Measurements from ENCODE around the gene PPTC7. TPM values are rescaled to one million over a fixed set of nuclear protein-coding genes. Genes with fewer than 3 reads are reported as not detected.

The PPTC7 gene
- total and polyA plus RNA-seq, 10 of the 15 experiments (the other 5 are each of a cell fraction or from before 2014, with no cell fraction given): 4.0 to 69.6 (median 12.3) TPM

DNA sequence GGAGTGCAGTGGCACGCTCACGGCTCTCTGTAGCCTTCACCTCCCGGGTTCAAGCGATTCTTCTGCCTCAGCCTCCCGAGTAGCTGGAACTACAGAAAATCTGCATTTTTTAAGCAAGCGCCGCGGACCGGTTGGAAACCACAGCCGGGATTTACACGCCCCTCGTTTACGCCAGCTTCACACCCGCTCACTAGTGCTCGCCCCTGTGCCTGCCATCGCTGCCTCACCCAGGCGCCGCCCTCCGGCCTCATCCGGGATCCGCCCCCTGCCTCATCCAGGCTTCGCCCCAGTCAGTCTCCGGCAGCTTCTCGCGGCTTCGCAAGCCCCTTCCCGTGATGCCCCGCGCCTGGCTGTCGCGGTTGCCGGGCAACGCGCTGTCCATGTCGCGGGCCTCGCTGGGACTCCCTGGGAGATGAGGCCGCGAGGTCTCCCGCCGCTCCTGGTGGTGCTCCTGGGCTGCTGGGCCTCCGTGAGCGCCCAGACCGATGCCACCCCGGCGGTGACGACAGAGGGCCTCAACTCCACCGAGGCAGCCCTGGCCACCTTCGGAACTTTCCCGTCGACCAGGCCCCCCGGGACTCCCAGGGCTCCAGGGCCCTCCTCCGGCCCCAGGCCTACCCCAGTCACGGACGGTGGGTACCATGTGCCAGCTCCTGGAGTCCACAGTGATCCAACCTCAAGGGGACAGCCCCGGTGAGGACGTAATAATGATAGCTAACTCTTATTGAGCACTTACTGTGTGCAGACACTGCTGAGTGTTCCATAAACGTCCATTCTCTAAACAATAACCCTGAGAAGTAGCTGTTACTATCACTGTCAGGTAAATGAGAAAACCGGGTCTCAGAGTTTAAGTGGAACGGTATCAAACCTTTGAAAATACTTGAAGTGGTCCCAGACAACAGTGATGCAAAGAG lies 30.9 kb upstream of the PPTC7 start, which contains the start of gene TCTN1 (continued):
- no peak for TF ChIP-seq RBBP5 (conservative IDR thresholded peaks at IDR 0.05)
- peak; percentile 95 for TF ChIP-seq POLR2A (IDR thresholded peaks at IDR 0.05; ENCODE audit: low read depth, low read length)
- no peak for TF ChIP-seq PML (IDR thresholded peaks at IDR 0.05; ENCODE audit: low read length)
- TF ChIP-seq, protein P1, sequence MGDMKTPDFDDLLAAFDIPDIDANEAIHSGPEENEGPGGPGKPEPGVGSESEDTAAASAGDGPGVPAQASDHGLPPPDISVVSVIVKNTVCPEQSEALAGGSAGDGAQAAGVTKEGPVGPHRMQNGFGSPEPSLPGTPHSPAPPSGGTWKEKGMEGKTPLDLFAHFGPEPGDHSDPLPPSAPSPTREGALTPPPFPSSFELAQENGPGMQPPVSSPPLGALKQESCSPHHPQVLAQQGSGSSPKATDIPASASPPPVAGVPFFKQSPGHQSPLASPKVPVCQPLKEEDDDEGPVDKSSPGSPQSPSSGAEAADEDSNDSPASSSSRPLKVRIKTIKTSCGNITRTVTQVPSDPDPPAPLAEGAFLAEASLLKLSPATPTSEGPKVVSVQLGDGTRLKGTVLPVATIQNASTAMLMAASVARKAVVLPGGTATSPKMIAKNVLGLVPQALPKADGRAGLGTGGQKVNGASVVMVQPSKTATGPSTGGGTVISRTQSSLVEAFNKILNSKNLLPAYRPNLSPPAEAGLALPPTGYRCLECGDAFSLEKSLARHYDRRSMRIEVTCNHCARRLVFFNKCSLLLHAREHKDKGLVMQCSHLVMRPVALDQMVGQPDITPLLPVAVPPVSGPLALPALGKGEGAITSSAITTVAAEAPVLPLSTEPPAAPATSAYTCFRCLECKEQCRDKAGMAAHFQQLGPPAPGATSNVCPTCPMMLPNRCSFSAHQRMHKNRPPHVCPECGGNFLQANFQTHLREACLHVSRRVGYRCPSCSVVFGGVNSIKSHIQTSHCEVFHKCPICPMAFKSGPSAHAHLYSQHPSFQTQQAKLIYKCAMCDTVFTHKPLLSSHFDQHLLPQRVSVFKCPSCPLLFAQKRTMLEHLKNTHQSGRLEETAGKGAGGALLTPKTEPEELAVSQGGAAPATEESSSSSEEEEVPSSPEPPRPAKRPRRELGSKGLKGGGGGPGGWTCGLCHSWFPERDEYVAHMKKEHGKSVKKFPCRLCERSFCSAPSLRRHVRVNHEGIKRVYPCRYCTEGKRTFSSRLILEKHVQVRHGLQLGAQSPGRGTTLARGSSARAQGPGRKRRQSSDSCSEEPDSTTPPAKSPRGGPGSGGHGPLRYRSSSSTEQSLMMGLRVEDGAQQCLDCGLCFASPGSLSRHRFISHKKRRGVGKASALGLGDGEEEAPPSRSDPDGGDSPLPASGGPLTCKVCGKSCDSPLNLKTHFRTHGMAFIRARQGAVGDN (IDR thresholded peaks at IDR 0.05): peak; percentile 77
- TF ChIP-seq, protein P2, sequence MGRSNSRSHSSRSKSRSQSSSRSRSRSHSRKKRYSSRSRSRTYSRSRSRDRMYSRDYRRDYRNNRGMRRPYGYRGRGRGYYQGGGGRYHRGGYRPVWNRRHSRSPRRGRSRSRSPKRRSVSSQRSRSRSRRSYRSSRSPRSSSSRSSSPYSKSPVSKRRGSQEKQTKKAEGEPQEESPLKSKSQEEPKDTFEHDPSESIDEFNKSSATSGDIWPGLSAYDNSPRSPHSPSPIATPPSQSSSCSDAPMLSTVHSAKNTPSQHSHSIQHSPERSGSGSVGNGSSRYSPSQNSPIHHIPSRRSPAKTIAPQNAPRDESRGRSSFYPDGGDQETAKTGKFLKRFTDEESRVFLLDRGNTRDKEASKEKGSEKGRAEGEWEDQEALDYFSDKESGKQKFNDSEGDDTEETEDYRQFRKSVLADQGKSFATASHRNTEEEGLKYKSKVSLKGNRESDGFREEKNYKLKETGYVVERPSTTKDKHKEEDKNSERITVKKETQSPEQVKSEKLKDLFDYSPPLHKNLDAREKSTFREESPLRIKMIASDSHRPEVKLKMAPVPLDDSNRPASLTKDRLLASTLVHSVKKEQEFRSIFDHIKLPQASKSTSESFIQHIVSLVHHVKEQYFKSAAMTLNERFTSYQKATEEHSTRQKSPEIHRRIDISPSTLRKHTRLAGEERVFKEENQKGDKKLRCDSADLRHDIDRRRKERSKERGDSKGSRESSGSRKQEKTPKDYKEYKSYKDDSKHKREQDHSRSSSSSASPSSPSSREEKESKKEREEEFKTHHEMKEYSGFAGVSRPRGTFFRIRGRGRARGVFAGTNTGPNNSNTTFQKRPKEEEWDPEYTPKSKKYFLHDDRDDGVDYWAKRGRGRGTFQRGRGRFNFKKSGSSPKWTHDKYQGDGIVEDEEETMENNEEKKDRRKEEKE (IDR thresholded peaks at IDR 0.05): no peak
- 0 out of 2 replicates have a peak, but pooled peaks have one; percentile 53 for TF ChIP-seq RCOR1 (conservative IDR thresholded peaks at IDR 0.05; ENCODE audit: low read depth, low read length)
- TF ChIP-seq NR2C2 (IDR thresholded peaks at IDR 0.05; ENCODE audit: borderline replicate concordance, control insufficient read depth, insufficient read length, low read depth): no peak
- TF ChIP-seq, protein P3, sequence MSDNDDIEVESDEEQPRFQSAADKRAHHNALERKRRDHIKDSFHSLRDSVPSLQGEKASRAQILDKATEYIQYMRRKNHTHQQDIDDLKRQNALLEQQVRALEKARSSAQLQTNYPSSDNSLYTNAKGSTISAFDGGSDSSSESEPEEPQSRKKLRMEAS (IDR thresholded peaks at IDR 0.05; ENCODE audit: low read depth, low read length): peak; percentile 61; the same call in 1 of the 2 replicates
- 0 out of 2 replicates have a peak, but pooled peaks have one; percentile 19 for TF ChIP-seq ZNF207 (IDR thresholded peaks at IDR 0.05; ENCODE audit: borderline replicate concordance)
- no peak for TF ChIP-seq BCL11A (IDR thresholded peaks at IDR 0.05; ENCODE audit: low read depth, low read length)
- no peak; the same call in 1 of the 2 replicates for TF ChIP-seq RB1 (IDR thresholded peaks at IDR 0.05; ENCODE audit: borderline replicate concordance)
- no peak for TF ChIP-seq YBX1 (IDR thresholded peaks at IDR 0.05)
- TF ChIP-seq TARDBP (IDR thresholded peaks at IDR 0.05; ENCODE audit: borderline replicate concordance): no peak
- TF ChIP-seq, protein P4, sequence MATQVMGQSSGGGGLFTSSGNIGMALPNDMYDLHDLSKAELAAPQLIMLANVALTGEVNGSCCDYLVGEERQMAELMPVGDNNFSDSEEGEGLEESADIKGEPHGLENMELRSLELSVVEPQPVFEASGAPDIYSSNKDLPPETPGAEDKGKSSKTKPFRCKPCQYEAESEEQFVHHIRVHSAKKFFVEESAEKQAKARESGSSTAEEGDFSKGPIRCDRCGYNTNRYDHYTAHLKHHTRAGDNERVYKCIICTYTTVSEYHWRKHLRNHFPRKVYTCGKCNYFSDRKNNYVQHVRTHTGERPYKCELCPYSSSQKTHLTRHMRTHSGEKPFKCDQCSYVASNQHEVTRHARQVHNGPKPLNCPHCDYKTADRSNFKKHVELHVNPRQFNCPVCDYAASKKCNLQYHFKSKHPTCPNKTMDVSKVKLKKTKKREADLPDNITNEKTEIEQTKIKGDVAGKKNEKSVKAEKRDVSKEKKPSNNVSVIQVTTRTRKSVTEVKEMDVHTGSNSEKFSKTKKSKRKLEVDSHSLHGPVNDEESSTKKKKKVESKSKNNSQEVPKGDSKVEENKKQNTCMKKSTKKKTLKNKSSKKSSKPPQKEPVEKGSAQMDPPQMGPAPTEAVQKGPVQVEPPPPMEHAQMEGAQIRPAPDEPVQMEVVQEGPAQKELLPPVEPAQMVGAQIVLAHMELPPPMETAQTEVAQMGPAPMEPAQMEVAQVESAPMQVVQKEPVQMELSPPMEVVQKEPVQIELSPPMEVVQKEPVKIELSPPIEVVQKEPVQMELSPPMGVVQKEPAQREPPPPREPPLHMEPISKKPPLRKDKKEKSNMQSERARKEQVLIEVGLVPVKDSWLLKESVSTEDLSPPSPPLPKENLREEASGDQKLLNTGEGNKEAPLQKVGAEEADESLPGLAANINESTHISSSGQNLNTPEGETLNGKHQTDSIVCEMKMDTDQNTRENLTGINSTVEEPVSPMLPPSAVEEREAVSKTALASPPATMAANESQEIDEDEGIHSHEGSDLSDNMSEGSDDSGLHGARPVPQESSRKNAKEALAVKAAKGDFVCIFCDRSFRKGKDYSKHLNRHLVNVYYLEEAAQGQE (IDR thresholded peaks at IDR 0.05; ENCODE audit: low read depth, low read length): no peak; the same call in 1 of the 2 replicates
- TF ChIP-seq RUNX3 (IDR thresholded peaks at IDR 0.05; ENCODE audit: low read length): no peak
- TF ChIP-seq, protein P5, sequence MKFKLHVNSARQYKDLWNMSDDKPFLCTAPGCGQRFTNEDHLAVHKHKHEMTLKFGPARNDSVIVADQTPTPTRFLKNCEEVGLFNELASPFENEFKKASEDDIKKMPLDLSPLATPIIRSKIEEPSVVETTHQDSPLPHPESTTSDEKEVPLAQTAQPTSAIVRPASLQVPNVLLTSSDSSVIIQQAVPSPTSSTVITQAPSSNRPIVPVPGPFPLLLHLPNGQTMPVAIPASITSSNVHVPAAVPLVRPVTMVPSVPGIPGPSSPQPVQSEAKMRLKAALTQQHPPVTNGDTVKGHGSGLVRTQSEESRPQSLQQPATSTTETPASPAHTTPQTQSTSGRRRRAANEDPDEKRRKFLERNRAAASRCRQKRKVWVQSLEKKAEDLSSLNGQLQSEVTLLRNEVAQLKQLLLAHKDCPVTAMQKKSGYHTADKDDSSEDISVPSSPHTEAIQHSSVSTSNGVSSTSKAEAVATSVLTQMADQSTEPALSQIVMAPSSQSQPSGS (IDR thresholded peaks at IDR 0.05; ENCODE audit: low read length): no peak

Measured in GM12878 (cell line).